Measurements from ENCODE around the gene KLHL15.

DNA sequence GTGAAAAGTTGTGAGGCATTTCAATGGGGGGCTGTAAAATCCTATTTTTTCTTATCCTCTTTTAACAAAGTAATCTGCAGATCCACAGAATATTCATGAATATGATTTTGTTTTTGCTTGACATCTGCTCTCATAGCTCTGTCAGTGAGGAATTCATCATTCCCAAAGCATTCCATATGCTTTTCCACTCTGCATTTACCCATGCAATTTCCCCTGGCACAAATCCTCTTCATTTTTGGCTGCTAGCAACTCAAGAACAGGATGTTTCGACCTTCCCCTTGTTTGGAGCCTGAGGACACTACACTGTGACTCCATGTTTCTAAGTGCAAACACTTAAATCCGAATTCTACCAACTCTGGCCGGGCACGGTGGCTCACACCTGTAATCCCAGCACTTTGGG, 48.5 kb downstream of the KLHL15 start:
- TF ChIP-seq, protein P1, sequence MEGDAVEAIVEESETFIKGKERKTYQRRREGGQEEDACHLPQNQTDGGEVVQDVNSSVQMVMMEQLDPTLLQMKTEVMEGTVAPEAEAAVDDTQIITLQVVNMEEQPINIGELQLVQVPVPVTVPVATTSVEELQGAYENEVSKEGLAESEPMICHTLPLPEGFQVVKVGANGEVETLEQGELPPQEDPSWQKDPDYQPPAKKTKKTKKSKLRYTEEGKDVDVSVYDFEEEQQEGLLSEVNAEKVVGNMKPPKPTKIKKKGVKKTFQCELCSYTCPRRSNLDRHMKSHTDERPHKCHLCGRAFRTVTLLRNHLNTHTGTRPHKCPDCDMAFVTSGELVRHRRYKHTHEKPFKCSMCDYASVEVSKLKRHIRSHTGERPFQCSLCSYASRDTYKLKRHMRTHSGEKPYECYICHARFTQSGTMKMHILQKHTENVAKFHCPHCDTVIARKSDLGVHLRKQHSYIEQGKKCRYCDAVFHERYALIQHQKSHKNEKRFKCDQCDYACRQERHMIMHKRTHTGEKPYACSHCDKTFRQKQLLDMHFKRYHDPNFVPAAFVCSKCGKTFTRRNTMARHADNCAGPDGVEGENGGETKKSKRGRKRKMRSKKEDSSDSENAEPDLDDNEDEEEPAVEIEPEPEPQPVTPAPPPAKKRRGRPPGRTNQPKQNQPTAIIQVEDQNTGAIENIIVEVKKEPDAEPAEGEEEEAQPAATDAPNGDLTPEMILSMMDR (conservative IDR thresholded peaks at IDR 0.05; ENCODE audit: low read length), result no peak
- TF ChIP-seq EZH2phosphoT487 (IDR thresholded peaks at IDR 0.05; ENCODE audit: borderline replicate concordance, low read depth, low read length), result no peak

Data from OCI-LY7 (cell line).